GM19099 (cell line): ENCODE measurements around the gene RAD23B.

ENCODE experiments used
- POLR2A ChIP-seq: IDR thresholded peaks from 3 replicates; pipeline ENCODE4 v1.6.1; 2011; ENCODE audit warnings: low read depth; ENCODE audit not compliant: insufficient read length; ENCODE audit errors: extremely low read depth

RAD23B gene

DNA sequence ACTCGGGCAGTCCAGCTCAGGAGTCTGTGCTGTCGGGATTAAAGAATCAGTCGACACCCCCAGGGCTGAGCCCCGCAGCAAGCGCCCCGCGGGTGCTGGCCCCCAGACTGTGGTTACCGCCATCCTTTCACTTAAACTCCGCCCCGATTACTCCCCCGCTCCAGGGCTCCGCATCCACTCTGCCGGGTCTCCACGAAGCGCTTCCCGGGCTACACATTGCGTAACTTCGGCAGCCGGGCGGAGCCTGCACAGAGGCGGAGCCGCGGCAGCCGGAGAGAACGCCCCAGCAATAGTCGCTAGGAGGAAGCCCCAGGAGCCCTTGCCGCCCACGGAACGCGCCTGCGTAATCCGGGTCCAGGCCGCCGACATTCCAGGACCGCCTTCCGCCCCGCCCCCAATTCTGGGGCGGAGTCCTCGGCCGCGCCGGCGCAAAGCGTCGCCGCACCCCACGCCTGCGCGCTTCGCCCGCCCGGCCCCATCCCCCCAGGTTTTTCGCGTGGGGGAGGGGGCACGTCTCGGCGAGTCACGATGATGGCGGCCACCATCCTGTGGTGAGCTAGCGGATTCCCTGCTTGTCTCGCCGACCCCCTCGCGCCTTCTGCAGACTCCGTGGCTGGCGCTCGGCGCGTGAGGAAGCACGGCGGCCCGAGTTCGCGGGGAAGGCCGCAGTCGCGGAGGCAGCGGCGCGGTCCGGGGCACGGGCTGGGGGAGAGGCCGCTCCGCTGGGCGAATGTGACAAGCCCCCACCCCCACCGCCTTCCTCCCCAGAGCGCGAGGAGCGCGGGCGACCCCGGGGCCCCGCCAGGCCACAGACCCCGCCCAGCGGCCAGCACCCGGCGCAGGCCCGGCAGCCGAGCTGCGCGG, at the start of gene RAD23B:
TSS of gene RAD23B (plus strand) at position 521 of the 864 bp plus-strand sequence. CDS start 351 bp downstream, outside the sequence.
- peak; percentile 79 for TF ChIP-seq POLR2A

DNA sequence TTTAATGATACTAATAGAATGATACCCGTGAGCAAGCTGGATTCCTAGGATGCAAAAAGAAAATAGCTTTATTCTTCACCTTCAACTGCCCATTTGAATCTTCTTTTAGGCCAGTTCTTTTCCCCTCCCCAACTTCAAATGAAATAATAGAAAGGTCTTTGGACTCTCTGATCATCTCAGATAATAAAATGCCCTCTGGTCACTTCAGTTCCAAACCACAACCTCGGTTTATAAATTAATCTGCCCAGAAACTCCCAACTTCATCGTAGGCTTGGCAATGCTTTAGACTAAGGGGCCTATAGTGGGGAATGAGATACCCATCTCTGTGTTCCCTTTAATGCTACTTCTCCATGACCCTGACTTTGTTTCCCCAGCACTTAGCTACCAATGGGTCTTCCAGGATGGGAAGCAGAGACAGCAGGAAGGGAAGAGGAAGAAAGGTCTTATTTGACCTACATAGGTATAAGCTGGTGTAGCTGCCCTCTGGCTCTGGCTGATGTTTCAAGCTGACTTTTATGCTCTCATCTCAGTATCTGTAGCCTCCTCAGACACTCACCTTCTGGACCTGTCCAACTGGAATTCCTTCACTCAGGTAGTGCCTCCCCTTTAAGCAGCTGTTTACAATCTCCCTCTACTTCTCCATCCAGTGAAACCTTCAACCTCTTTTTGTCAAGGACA, 47.2 kb upstream of the RAD23B start:
- no peak for TF ChIP-seq POLR2A

- no peak for TF ChIP-seq POLR2A
These were observed 45.2 kb upstream of the RAD23B start for GRCh38 chr9:107237873-107238272.

DNA sequence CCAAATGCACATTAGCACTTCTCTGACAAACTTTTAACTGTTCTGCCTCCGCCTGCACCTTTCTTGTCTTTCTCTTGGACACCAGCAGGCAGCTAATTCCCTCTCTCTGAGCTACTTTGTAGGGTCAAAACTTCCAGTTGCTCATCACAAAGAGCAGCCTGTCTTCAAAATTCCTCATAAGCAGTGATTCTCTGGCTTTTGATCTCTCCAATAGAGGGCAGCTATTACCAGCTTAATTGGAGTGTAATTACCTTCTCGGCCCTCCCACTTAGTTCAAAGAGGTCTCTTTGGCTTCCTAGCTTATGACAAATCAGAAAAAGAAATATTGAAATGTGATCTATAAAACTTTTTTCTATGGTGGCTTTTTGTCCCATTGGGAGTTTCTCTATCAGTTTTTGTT, 43.6 kb upstream of the RAD23B start:
- TF ChIP-seq POLR2A = no peak

DNA sequence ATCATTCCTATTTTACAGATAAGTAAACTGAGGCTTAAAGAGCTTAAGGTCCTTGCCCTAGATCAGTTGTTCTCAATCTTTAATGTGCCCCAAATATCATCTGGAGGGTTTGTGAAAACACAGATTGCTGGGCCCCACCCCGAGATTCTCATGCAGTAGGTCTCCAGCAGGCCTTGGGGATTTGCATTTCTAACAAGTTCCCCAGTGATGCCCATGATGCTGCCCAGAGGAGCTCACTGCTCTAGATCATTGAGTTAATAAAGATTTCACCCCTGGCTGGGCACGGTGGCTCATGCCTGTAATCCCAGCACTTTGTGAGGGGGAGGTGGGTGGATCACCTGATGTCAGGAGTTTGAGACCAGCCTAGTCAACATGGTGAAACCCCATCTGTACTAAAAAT, 42.8 kb upstream of the RAD23B start:
- no peak for TF ChIP-seq POLR2A

DNA sequence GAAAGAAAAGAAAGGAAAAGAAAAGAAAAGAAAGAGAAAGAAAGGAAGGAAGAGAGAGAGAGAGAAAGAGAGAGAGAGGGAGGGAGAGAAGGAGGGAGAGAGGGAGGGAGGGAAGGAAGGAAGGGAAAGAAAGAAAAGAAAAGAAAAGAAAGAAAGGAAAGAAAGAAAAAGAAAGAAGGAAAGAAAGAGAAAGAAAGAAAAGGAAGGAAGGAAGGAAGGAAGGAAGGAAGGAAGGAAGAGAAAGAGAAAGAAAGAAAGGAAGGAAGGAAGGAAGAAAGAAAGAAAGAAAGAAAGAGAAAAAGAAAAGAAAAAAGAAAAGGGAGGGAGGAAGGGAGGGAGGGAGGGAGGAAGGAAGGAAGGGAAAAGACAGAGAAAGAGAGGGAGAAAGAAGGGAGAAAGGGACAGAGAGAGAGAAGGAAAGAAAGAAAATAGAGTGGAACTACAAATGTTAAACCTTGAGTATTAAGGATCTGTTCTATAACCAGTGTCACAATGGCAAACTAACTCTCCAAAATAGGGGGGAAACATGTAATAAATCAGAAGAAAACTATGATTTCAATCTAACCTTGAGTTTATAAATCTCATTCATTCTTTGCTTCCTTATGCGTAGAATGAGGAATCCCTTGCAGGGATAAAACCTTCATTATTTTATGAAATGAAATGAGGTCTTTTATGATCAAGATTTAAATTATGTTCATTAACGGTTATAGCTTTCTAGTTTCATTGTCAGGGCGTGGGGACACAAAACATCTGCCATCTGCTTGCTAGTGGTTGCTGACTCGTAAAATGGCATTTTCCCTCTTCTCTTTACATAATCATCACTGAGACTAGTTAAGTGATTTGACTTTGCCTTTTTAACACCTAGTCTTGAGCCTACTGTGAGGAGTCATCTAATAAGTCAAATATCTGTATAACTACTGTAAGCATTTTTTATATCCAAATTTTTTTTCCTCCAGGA, 40.7 kb upstream of the RAD23B start:
- TF ChIP-seq POLR2A = no peak

GRCh38 chr9:107243742-107244141, 39.3 kb upstream of the RAD23B start:
- no peak for TF ChIP-seq POLR2A

- TF ChIP-seq POLR2A = no peak
These were observed 36.5 kb upstream of the RAD23B start for GRCh38 chr9:107246259-107247254.

DNA sequence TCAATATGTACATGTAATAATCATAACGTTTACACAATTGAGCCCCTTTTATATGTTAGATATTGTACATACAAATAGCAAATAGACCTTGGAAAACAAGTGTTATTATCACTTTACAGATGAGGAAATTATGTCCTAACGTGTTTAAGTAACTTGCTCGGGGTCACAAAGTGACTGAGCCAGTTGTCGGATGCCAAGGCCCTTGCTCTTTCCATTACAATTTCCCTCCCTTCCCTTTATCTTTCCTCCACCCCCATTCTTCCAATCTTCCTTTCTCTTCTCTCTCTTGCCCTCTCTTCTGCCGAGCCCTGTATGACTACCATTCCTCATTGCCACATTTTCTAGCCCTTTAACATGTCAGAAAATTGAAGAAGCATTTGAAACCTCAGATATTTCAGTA, 34.4 kb upstream of the RAD23B start:
- no peak for TF ChIP-seq POLR2A

DNA sequence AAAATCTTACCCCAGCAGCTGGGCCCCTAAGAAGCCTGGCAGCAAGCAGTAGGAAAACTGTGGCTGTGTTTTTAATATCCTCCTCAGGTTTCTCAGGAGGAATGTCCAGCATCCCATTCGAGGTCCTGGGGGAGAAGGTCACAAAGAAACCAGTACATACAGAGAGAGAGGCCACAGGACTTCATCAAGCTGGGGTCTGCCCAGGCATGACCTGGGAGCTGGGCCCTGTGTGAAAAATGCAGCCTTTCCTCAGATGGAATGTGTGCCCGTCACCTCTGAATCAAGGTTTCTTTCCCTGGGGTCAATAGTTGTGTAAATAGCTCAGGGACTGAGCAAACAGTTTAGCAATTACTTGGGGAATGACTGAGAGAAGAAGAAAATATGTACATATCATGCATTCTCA, 33.9 kb upstream of the RAD23B start:
- TF ChIP-seq POLR2A = no peak

GRCh38 chr9:107249665-107250285, 33.3 kb upstream of the RAD23B start:
- no peak for TF ChIP-seq POLR2A

DNA sequence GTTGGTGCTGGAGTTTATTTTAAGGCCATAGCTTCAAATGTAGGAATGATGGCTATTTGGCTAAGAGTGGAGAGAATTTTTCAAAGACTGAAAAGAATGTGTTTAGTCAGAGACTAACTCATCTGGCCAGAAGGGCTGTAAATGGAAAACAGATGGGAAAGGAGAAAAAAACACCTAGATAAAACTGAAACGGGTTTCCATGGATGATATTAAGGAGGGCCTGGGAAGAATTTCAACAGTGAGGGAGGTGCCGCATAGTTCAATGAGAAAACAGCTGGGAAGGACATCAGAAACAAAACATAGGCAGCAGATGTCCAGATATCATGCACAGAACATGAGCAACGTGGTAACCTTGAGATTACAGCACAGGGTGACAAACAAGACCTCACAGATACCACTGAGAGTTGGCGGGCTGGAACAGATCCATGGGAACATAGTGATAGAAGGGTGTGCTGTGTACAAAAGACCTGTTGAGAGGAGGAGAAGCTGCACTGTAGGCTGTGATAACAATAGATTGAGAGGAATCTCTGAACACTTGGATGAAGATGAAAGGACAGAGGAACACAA, 31.2 kb upstream of the RAD23B start:
- no peak for TF ChIP-seq POLR2A

DNA sequence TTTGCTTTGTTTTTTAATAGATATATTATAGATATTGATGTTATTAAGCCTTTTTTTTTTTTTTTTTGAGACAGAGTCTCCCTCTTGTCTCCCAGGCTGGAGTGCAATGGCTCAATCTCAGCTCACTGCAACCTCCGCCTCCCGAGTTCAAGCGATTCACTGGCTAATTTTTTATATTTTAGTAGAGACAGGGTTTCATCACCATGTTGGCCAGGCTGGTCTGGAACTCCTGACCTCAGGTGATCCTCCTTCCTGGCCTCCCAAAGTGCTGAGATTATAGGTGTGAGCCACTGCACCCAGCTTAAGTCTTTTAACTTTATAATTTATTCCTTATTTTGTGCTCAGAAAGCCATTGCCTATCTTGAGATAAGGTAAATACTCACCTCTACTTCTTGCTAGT, 24.2 kb upstream of the RAD23B start:
- TF ChIP-seq POLR2A = no peak
